AG04450 (cell line): Measurements from ENCODE around the gene MYL9. TPM values are rescaled to one million over a fixed set of nuclear protein-coding genes. Genes with fewer than 3 reads are reported as not detected.

Experiments
- CTCF ChIA-PET: fragments of 300-600, 350-600 bp; formaldehyde crosslinking; extraction: SDS; loops from one replicate; lab custom pipeline; 2022; ENCODE audit warnings: antibody characterized with exemption, inconsistent platforms; lab: Charles Lee
- POLR2A ChIA-PET: fragments of 350-600 bp; formaldehyde crosslinking; extraction: SDS; loops from one replicate; lab custom pipeline; 2021; ENCODE audit warnings: antibody characterized with exemption, inconsistent platforms; lab: Yijun Ruan, JAX
- DNase-seq: peaks from one replicate; pipeline ENCODE4 v3.0.0-alpha.2; 2011; ENCODE audit warnings: low read depth, low spot score
- H3K27ac ChIP-seq: one replicate; pipeline ENCODE4 v1.5.1; 2012; ENCODE audit warnings: low read depth, low read length, control low read depth
- H3K27me3 ChIP-seq: one replicate; pipeline ENCODE4 v1.6.0; 2012; ENCODE audit warnings: low read length; ENCODE audit not compliant: control insufficient read depth, insufficient read depth
- H3K4me3 ChIP-seq: 2 replicates; pipeline ENCODE4 v1.5.1; 2011; ENCODE audit warnings: mild to moderate bottlenecking, low read depth, low read length, control low read depth
- H3K9me3 ChIP-seq: 2 replicates; pipeline ENCODE4 v1.5.1; 2012; ENCODE audit warnings: low read length; ENCODE audit not compliant: control insufficient read depth, insufficient read depth
- CTCF ChIP-seq: IDR thresholded peaks from 2 replicates; pipeline ENCODE4 v1.5.1; 2011; ENCODE audit warnings: low read depth, low read length, control low read depth, inconsistent platforms
- polyA plus RNA-seq: library from polyadenylated mRNA; depleted of rRNA; stranded (reverse); fragments of >200 nt; gene quantifications from 2 replicates; pipeline ENCODE4 v1.2.3, GENCODE V29; 2011

MYL9 gene
- polyA plus RNA-seq, 1 experiment = 273 TPM

GRCh38 chr20:36569847-36570429 is 28.6 kb downstream of the MYL9 start:
- Histone ChIP-seq H3K9me3 (peaks cover 8% of the 10 kb centered on the region), H3K4me3 (no peak overlapping the region), H3K27ac (no peak overlapping the region), H3K27me3 (no peaks in the 10 kb centered on the region)
- no peak for TF ChIP-seq CTCF
- DNase-seq = no peak
- POLR2A ChIA-PET = interaction anchor here (1.3 kb wide), 1 partner anchor 10 kb away, joined by 5 read pairs; no protein-coding TSS in a partner anchor
- CTCF ChIA-PET = interaction anchor here (0.8 to 1.9 kb wide), 3 partner anchors 8 to 36 kb away, joined by 5 to 7 read pairs (median 7); partner anchors contain the start of gene RAB5IF

- no peak for TF ChIP-seq CTCF
- H3K27me3 ChIP-seq = no peaks in the 10 kb centered on the region
- no peak for DNase-seq
- no peak overlapping the region for H3K4me3 ChIP-seq
- ChIA-PET CTCF (interaction anchor here (0.6 to 1.9 kb wide), 4 partner anchors 34 to 1303 kb away, joined by 3 to 7 read pairs (median 6); partner anchors contain the start of gene RAB5IF), POLR2A (interaction anchor here (0.6 to 0.7 kb wide), 2 partner anchors 13 to 54 kb away, joined by 3 to 4 read pairs; no protein-coding TSS in a partner anchor)
- H3K27ac ChIP-seq = peak overlapping the region; percentile 21
- H3K9me3 ChIP-seq = no peaks in the 10 kb centered on the region; the same call in 1 of the 2 replicates
Measured at GRCh38 chr20:36571564-36572504, 30.5 kb downstream of the MYL9 start.

GRCh38 chr20:36572701-36573102 is 31.4 kb downstream of the MYL9 start:
- Histone ChIP-seq H3K9me3 (no peaks in the 10 kb centered on the region; the same call in 1 of the 2 replicates), H3K4me3 (peak overlapping the region; percentile 55), H3K27me3 (no peaks in the 10 kb centered on the region), H3K27ac (peak overlapping the region; percentile 73)
- POLR2A ChIA-PET = interaction anchor here (0.6 to 1.2 kb wide), 3 partner anchors 16 to 1789 kb away, joined by 3 to 4 read pairs (median 4); no protein-coding TSS in a partner anchor
- CTCF ChIA-PET = interaction anchor here (0.6 to 0.9 kb wide), 3 partner anchors 33 to 1836 kb away, joined by 3 to 7 read pairs (median 3); partner anchors contain the start of gene RAB5IF
- TF ChIP-seq CTCF = no peak
- no peak for DNase-seq

- H3K27me3 ChIP-seq = no peaks in the 10 kb centered on the region
- ChIA-PET POLR2A (interaction anchor here (0.6 to 1.2 kb wide), 4 partner anchors 15 to 1789 kb away, joined by 3 to 4 read pairs (median 4); partner anchors contain the start of gene DSN1), CTCF (interaction anchor here (0.6 to 0.9 kb wide), 4 partner anchors 32 to 1835 kb away, joined by 3 to 7 read pairs (median 4); partner anchors contain the start of gene RAB5IF)
- no peak for TF ChIP-seq CTCF
- peak within 1 kb of the TSS; percentile 73 for H3K27ac ChIP-seq
- peak; percentile 37 for DNase-seq
- no peaks in the 10 kb centered on the region; the same call in 1 of the 2 replicates for H3K9me3 ChIP-seq
- peak within 1 kb of the TSS; percentile 70 for H3K4me3 ChIP-seq
Measured at GRCh38 chr20:36573103-36573797, 31.9 kb downstream of the MYL9 start, which contains the start of gene TGIF2. TSS of gene TGIF2 (plus strand) at chr20:36573597. CDS start at chr20:36578775, 5,178 bp downstream.
